Measurements from ENCODE around the gene NDUFB2. TPM values are rescaled to one million over a fixed set of nuclear protein-coding genes. Genes with fewer than 3 reads are reported as not detected.
A peak's percentile ranks its signal among the peaks of the same experiment; 100 is the strongest.

Gene NDUFB2
- total and polyA plus RNA-seq, 7 experiments from 2014 or later = 88.3 to 507 (median 94.9) TPM

DNA sequence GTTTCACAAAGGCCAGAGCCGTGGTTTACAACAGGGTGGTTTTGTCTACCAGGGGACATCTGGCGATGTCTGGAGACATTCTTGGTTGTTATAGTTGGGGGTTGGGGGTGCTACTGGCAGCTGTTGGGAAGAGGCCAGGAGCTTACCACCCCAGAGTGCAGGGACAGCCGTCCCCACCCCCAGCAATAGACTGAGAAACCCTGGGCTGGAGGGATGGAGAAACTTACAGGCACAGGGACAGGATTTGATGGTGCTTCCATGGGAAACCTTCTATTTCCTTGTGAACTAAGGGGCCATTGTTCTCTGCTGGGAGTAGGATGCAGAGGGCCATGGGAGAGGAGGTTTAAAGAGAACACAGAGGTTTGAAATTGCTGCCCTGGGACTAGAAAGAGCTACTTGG, 12.9 kb upstream of the NDUFB2 start:
- Histone ChIP-seq H3K27me3 (ENCODE audit: control insufficient read depth in 2 of 2, insufficient read depth in 2 of 2, low read length in 2 of 2) (no peaks in the 10 kb centered on the region), H3K36me3 (ENCODE audit: control insufficient read depth in 2 of 3, insufficient read depth in 3 of 3, low read length in 3 of 3) (peaks cover 0 to 71% (median 6%) of the 10 kb centered on the region in 3 experiments), H3K27ac (ENCODE audit: low read depth, low read length) (no peak overlapping the region), H3K9me3 (ENCODE audit: control insufficient read depth in 2 of 3, low read length in 3 of 3) (no peaks in the 10 kb centered on the region), H3K4me3 (ENCODE audit: low read length) (no peak overlapping the region), H3K4me1 (ENCODE audit: control insufficient read depth in 2 of 2, insufficient read depth in 2 of 2, low read length in 2 of 2) (no peaks in the 10 kb centered on the region)
- H3K36me3 Mint-ChIP-seq = peaks cover 14 to 48% (median 26%) of the 10 kb centered on the region in 5 donors
- CTCF ChIA-PET = no interaction called here
- H3K4me1 Mint-ChIP-seq = peaks cover 0 to 4% (median 0%) of the 10 kb centered on the region in 7 donors
- no peaks in the 10 kb centered on the region for H3K9me3 Mint-ChIP-seq
- DNase-seq (no peak), ATAC-seq (no peak)
- H3K27me3 Mint-ChIP-seq = no peaks in the 10 kb centered on the region
- intact Hi-C loops (cut with micrococcal nuclease) = no loop called here
- POLR2A ChIA-PET = no interaction called here
- H3K4me3 Mint-ChIP-seq = peak overlapping the region in 1 of 10 donors; percentile 26
- no peak overlapping the region for H3K27ac Mint-ChIP-seq

DNA sequence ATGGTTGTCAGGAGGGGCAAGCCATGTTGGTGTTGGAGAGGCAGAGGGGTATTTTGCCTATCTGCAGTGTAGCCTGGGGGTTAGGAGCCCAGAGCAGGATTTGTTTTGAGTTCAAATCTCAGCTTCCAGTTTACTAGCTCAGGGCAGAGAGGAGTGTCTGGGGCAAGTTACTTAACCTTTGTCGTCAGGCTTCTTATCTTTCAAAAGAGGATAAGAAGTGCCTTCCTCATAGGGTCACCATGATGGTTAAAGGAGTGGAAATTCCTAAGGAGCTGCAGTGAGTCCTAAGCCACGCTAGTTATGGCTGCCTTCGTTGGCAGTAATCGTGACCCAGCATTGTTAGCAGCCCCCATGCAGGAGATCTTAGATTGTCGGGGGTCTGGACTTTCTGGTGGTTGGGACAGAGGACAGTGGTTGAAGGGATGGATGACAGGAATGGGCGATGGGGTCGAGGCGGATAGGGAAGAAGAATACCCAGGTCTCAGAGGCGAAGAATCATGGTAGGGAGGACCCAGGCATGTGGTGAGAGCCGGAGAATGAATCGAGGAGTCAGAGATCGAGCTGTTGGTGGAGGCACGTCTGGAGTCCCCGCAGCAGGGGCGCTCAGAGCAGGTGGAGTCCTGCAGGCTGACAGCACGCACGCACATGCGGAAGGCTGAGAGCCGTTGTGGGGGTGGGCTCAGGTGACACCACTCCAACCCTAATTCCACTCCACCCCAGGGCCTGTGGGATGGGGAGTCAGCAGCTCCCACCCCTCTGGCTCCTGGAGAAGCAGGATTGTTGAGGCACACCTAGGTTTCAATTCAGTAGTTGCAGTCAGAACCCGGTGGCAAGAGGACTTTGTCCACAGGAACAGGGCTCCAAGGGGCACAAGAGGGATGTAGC, 12.2 kb upstream of the NDUFB2 start:
- Mint-ChIP-seq H3K27ac (peak overlapping the region in 3 of 9 donors; percentile 4 to 69 (median 63)), H3K9me3 (no peaks in the 10 kb centered on the region), H3K4me1 (peaks cover 0 to 4% (median 0%) of the 10 kb centered on the region in 7 donors), H3K27me3 (no peaks in the 10 kb centered on the region), H3K36me3 (peaks cover 10 to 44% (median 21%) of the 10 kb centered on the region in 5 donors), H3K4me3 (peak overlapping the region in 1 of 10 donors; percentile 26)
- Histone ChIP-seq H3K4me1 (ENCODE audit: control insufficient read depth in 2 of 2, insufficient read depth in 2 of 2, low read length in 2 of 2) (no peaks in the 10 kb centered on the region), H3K27me3 (ENCODE audit: control insufficient read depth in 2 of 2, insufficient read depth in 2 of 2, low read length in 2 of 2) (no peaks in the 10 kb centered on the region), H3K4me3 (ENCODE audit: low read length) (no peak overlapping the region), H3K36me3 (ENCODE audit: control insufficient read depth in 2 of 3, insufficient read depth in 3 of 3, low read length in 3 of 3) (peaks cover 0 to 66% (median 6%) of the 10 kb centered on the region in 3 experiments), H3K9me3 (ENCODE audit: control insufficient read depth in 2 of 3, low read length in 3 of 3) (no peaks in the 10 kb centered on the region), H3K27ac (ENCODE audit: low read depth, low read length) (no peak overlapping the region)
- ATAC-seq (peak; percentile 16), DNase-seq (no peak)
- intact Hi-C loops (cut with micrococcal nuclease) = no loop called here
- ChIA-PET CTCF (no interaction called here), POLR2A (no interaction called here)

DNA sequence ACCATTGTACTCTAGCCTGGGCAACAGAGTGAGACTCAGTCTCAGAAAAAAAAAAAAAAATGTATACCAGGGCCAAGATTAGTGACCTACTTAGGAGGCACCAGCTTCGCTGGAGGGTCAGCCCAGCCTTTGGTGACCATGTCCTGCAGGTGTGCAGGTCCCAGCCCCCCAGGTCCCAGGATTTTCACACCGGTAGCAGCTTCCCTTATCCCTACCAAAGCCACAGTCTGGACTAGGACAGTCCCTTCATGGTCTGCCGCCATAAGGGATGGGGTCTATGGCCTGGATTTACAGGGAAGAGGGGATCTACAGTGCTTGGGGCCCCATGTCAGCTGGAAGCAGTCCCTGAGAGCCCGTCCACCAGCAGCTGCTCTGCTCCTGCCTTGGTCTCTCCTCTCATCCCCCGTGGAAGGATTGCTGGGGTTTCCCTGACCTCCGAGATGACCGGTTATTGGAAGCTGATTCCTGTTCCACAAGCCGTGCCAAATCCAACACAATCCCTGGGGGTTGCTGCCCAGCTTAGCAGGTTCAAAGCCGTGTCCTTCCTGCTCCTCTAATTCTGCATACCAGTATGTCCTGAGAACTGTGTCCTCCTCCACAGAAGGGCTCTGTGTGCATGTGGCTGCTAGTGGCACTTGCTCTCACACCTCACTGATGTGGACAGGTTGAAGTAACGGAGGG, 11.0 kb upstream of the NDUFB2 start:
- Histone ChIP-seq H3K27me3 (ENCODE audit: control insufficient read depth in 2 of 2, insufficient read depth in 2 of 2, low read length in 2 of 2) (no peaks in the 10 kb centered on the region), H3K4me1 (ENCODE audit: control insufficient read depth in 2 of 2, insufficient read depth in 2 of 2, low read length in 2 of 2) (no peaks in the 10 kb centered on the region), H3K36me3 (ENCODE audit: control insufficient read depth in 2 of 3, insufficient read depth in 3 of 3, low read length in 3 of 3) (peaks cover 0 to 67% (median 6%) of the 10 kb centered on the region in 3 experiments), H3K9me3 (ENCODE audit: control insufficient read depth in 2 of 3, low read length in 3 of 3) (no peaks in the 10 kb centered on the region), H3K27ac (ENCODE audit: low read depth, low read length) (no peak overlapping the region), H3K4me3 (ENCODE audit: low read length) (no peak overlapping the region)
- CTCF ChIA-PET = no interaction called here
- no peak for DNase-seq
- POLR2A ChIA-PET = interaction anchor here (0.6 to 1.1 kb wide), 3 partner anchors 10 to 920 kb away, joined by 4 to 5 read pairs (median 5); no protein-coding TSS in a partner anchor
- intact Hi-C loops (cut with micrococcal nuclease) = no loop called here
- Mint-ChIP-seq H3K9me3 (no peaks in the 10 kb centered on the region), H3K27ac (no peak overlapping the region), H3K27me3 (no peaks in the 10 kb centered on the region), H3K4me1 (peaks cover 0 to 4% (median 0%) of the 10 kb centered on the region in 7 donors), H3K4me3 (no peak overlapping the region), H3K36me3 (peaks cover 10 to 40% (median 14%) of the 10 kb centered on the region in 5 donors)
- ATAC-seq = no peak

DNA sequence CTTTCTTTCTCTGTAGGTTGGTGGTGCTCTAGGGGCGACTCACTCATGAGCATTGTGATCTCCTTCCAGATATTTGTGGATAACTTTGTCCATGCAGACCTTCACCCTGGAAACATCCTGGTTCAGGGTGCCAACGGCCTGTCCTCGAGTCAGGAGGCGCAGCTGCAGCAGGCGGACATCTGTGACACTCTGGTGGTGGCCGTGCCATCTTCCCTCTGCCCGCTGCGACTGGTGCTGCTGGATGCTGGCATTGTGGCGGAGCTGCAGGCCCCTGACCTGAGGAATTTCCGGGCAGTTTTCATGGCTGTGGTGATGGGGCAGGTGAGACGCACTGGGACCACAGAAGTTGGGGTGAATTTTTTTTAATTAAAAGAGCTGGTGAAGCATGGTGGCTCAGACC, 9.6 kb upstream of the NDUFB2 start:
- DNase-seq (no peak), ATAC-seq (no peak)
- ChIA-PET CTCF (no interaction called here), POLR2A (interaction anchor here (0.8 kb wide), 1 partner anchor 328 kb away, joined by 3 read pairs; the partner anchor contains the start of gene MRPS33)
- H3K36me3 ChIP-seq (ENCODE audit: control insufficient read depth in 2 of 3, insufficient read depth in 3 of 3, low read length in 3 of 3) = peaks cover 0 to 65% (median 6%) of the 10 kb centered on the region in 3 experiments
- intact Hi-C loops (cut with micrococcal nuclease) = no loop called here
- H3K36me3 Mint-ChIP-seq = peaks cover 7 to 35% (median 11%) of the 10 kb centered on the region in 5 donors
- H3K9me3 Mint-ChIP-seq = no peaks in the 10 kb centered on the region
- no peaks in the 10 kb centered on the region for H3K4me1 ChIP-seq (ENCODE audit: control insufficient read depth in 2 of 2, insufficient read depth in 2 of 2, low read length in 2 of 2)
- H3K27me3 Mint-ChIP-seq = no peaks in the 10 kb centered on the region
- no peak overlapping the region for H3K4me3 Mint-ChIP-seq
- H3K4me1 Mint-ChIP-seq = peaks cover 0 to 4% (median 0%) of the 10 kb centered on the region in 7 donors
- no peaks in the 10 kb centered on the region for H3K9me3 ChIP-seq (ENCODE audit: control insufficient read depth in 2 of 3, low read length in 3 of 3)
- H3K27ac Mint-ChIP-seq = peak overlapping the region in 2 of 9 donors; percentile 29 to 32
- no peak overlapping the region for H3K4me3 ChIP-seq (ENCODE audit: low read length)
- no peak overlapping the region for H3K27ac ChIP-seq (ENCODE audit: low read depth, low read length)
- H3K27me3 ChIP-seq (ENCODE audit: control insufficient read depth in 2 of 2, insufficient read depth in 2 of 2, low read length in 2 of 2) = no peaks in the 10 kb centered on the region

DNA sequence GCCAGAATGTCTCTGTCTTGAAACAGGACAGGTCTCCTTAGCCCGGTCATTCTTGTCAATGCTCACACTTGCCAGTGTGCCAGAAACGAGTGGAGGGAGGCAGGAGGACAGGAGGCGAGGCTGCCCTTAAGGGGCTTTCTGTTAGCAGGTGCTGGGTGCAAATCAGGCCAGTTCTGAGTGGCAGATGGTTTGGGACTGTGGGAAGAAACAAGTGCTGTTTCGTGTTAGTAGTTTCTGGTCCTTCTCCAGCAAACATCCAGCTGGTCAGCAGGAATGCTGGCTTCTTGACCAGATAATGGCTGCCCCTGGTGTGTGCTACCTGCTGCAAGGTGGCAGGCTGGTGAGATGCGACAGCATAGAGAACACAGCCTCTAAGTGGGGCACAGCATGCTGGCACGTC, 8.2 kb upstream of the NDUFB2 start:
- H3K4me1 Mint-ChIP-seq = peaks cover 0 to 4% (median 0%) of the 10 kb centered on the region in 7 donors
- ChIA-PET POLR2A (interaction anchor here (0.7 kb wide), 1 partner anchor 472 kb away, joined by 3 read pairs; no protein-coding TSS in a partner anchor), CTCF (no interaction called here)
- H3K4me3 Mint-ChIP-seq = no peak overlapping the region
- ATAC-seq (no peak), DNase-seq (no peak)
- H3K9me3 Mint-ChIP-seq = no peaks in the 10 kb centered on the region
- H3K27ac Mint-ChIP-seq = no peak overlapping the region
- Histone ChIP-seq H3K27ac (ENCODE audit: low read depth, low read length) (no peak overlapping the region), H3K4me3 (ENCODE audit: low read length) (no peak overlapping the region), H3K4me1 (ENCODE audit: control insufficient read depth in 2 of 2, insufficient read depth in 2 of 2, low read length in 2 of 2) (no peaks in the 10 kb centered on the region), H3K9me3 (ENCODE audit: control insufficient read depth in 2 of 3, low read length in 3 of 3) (no peaks in the 10 kb centered on the region), H3K36me3 (ENCODE audit: control insufficient read depth in 2 of 3, insufficient read depth in 3 of 3, low read length in 3 of 3) (peaks cover 0 to 60% (median 4%) of the 10 kb centered on the region in 3 experiments), H3K27me3 (ENCODE audit: control insufficient read depth in 2 of 2, insufficient read depth in 2 of 2, low read length in 2 of 2) (no peaks in the 10 kb centered on the region)
- H3K27me3 Mint-ChIP-seq = no peaks in the 10 kb centered on the region
- H3K36me3 Mint-ChIP-seq = peaks cover 5 to 38% (median 7%) of the 10 kb centered on the region in 5 donors
- intact Hi-C loops (cut with micrococcal nuclease) = no loop called here

DNA sequence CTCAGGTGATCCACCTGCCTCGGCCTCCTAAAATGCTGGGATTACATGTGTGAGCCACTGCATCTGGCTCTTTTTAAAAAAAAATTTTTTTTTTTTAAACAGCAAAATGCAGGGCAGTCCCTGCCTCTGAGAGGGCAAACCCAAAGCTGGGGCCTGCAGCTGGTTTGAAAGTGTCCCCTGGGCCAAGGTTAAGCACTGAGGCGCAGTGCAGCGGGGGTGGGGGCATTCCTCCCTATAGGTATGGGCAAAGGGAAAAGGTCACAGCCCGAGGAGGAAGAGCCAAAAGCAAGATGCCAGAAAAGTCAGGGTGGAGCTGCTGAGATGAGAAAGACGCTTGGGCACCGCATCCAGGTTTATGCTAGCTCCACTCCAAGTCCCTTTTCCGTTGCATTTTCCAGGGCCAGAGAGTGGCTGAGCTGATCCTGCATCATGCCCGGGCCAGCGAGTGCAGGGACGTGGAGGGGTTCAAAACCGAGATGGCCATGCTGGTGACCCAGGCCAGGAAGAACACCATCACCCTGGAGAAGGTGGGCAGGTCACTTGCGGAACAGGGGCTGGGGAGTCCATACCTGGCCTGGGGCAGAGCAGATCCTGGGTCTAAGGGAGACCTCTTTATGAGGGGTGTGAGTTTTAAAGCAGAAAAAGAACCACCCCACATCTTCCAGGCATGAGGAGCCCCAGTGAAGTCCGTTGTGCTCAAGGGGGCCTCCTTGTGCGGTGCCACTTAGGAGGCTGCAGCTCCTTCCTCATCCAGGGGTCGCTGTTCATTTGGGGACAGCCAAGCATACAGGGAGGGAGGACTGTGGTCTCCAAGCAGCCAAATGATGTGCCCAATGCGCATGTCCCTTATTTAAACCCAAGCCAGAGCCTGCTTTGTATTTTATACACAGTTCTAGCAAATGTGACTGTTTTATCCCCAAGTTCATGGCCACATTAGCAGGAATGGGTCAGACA, 7.0 kb upstream of the NDUFB2 start:
- no peak for ATAC-seq
- intact Hi-C loops (cut with micrococcal nuclease) = loop anchor here (10.0 kb wide), 3 partner anchors 285 to 865 kb away; partner anchors contain the start of genes AGK (in 1 of the 2), RAB19 (in 1 of the 2) and TMEM178B (in 1 of the 2)
- POLR2A ChIA-PET = no interaction called here

More for the DNA sequence above, 7.0 kb upstream of the NDUFB2 start:
- DNase-seq = no peak
- Histone ChIP-seq H3K36me3 (ENCODE audit: control insufficient read depth in 2 of 3, insufficient read depth in 3 of 3, low read length in 3 of 3) (peaks cover 0 to 49% (median 4%) of the 10 kb centered on the region in 3 experiments), H3K9me3 (ENCODE audit: control insufficient read depth in 2 of 3, low read length in 3 of 3) (no peaks in the 10 kb centered on the region), H3K4me1 (ENCODE audit: control insufficient read depth in 2 of 2, insufficient read depth in 2 of 2, low read length in 2 of 2) (no peaks in the 10 kb centered on the region), H3K27ac (ENCODE audit: low read depth, low read length) (no peak overlapping the region), H3K4me3 (ENCODE audit: low read length) (no peak overlapping the region), H3K27me3 (ENCODE audit: control insufficient read depth in 2 of 2, insufficient read depth in 2 of 2, low read length in 2 of 2) (no peaks in the 10 kb centered on the region)
- H3K27ac Mint-ChIP-seq = no peak overlapping the region
- H3K4me1 Mint-ChIP-seq = peaks cover 0 to 2% (median 0%) of the 10 kb centered on the region in 7 donors
- peaks cover 0 to 30% (median under 1%) of the 10 kb centered on the region in 5 donors for H3K36me3 Mint-ChIP-seq
- CTCF ChIA-PET = no interaction called here
- no peak overlapping the region for H3K4me3 Mint-ChIP-seq
- H3K27me3 Mint-ChIP-seq = no peaks in the 10 kb centered on the region
- H3K9me3 Mint-ChIP-seq = peaks cover 0 to 2% (median 0%) of the 10 kb centered on the region in 11 donors
